IPS-15b (cell line): ENCODE data around the gene MEIOSIN.
A peak's percentile ranks its signal among the peaks of the same experiment; 100 is the strongest.

Experiments
- H3K27me3 ChIP-seq: one replicate; pipeline ENCODE4 v1.6.1; 2013; ENCODE audit warnings: low read length; ENCODE audit not compliant: control insufficient read depth, insufficient read depth
- H3K36me3 ChIP-seq: one replicate; pipeline ENCODE4 v1.6.1; 2013; ENCODE audit warnings: low read length; ENCODE audit not compliant: control insufficient read depth, insufficient read depth
- H3K4me1 ChIP-seq: one replicate; pipeline ENCODE4 v1.6.1; 2013; ENCODE audit warnings: mild to moderate bottlenecking, low read length; ENCODE audit not compliant: control insufficient read depth, insufficient read depth
- H3K4me3 ChIP-seq: one replicate; pipeline ENCODE4 v1.5.1; 2013; ENCODE audit warnings: low read depth, low read length
- H3K9ac ChIP-seq: one replicate; pipeline ENCODE4 v1.6.1; 2013; ENCODE audit warnings: low read depth, mild to moderate bottlenecking, low read length
- H3K9me3 ChIP-seq: one replicate; pipeline ENCODE4 v1.6.1; 2013; ENCODE audit warnings: mild to moderate bottlenecking, low read length; ENCODE audit not compliant: control insufficient read depth, insufficient read depth

MEIOSIN gene

GRCh38 chr19:45758921-45759320 is 25.7 kb downstream of the MEIOSIN start:
- H3K9ac ChIP-seq = no peak overlapping the region
- no peak overlapping the region for H3K4me3 ChIP-seq
- H3K27me3 ChIP-seq = no peaks in the 10 kb centered on the region
- H3K4me1 ChIP-seq = no peaks in the 10 kb centered on the region
- no peaks in the 10 kb centered on the region for H3K36me3 ChIP-seq
- H3K9me3 ChIP-seq = no peaks in the 10 kb centered on the region

DNA sequence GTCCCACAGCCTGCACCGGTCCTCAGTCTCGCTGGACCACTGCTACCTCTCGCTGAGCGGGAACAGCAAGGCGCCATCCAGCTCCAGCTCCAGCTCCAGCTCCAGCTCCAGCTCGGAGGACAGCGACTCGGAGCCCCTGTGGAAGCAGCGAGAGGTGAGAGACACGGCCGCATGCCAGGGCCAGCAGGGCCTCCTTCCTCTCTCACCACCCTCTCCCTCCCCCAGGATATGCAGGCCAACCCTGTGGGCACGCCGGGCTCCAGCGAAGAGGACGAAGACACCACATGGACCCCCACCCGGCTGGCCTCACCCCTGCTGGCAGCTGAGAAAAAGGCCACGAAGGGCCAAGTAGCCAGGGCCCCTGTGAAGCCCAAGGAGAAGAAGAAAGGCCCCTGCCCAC is 28.5 kb downstream of the MEIOSIN start:
- H3K4me1 ChIP-seq = peaks cover 8% of the 10 kb centered on the region
- H3K36me3 ChIP-seq = peaks cover 3% of the 10 kb centered on the region
- H3K9me3 ChIP-seq = no peaks in the 10 kb centered on the region
- no peaks in the 10 kb centered on the region for H3K27me3 ChIP-seq
- H3K4me3 ChIP-seq = no peak overlapping the region
- no peak overlapping the region for H3K9ac ChIP-seq

DNA sequence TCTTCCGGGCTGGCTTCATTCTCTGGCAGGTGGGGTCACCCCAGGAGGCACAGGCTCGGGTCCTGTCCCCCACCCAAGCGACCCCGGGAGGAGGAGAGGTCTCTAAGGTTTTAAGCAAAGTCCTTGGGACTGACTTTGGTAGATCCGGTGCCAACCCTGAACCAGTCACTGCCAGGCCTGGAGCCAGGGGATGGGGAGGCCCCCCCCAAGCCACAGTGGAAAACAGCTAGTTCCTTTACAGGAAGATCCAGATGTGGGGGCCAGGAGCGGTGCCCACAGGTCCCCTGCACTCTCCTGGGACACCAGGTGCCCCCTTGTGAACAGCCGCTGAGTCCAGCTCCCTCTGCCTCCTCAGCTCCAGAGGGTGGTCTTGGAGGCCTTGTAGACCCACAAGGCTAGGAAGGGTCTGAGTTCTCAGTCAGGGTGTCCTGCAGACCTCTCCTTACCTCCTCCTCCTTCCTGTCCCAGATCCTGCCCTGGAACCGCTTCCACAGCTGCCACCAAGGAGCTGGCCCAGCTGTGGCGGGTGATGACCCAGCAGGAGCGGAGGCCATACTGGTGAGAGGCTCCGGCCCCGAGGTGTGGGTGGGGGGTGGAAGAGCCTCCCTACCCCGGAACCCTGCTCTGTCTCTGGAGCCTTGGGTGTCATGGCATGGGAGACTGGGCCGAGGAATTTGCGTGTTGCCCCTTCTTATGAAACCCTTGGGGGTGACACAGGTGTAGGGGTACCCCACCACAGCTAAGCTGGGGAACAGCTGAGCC is 29.8 kb downstream of the MEIOSIN start:
- Histone ChIP-seq H3K36me3 (peaks cover 3% of the 10 kb centered on the region), H3K4me3 (no peak overlapping the region), H3K9me3 (no peaks in the 10 kb centered on the region), H3K27me3 (no peaks in the 10 kb centered on the region), H3K9ac (peak overlapping the region; percentile 54), H3K4me1 (peaks cover 8% of the 10 kb centered on the region)

- no peak overlapping the region for H3K4me3 ChIP-seq
- H3K4me1 ChIP-seq = peaks cover 8% of the 10 kb centered on the region
- no peaks in the 10 kb centered on the region for H3K9me3 ChIP-seq
- H3K9ac ChIP-seq = peak overlapping the region; percentile 54
- H3K27me3 ChIP-seq = no peaks in the 10 kb centered on the region
- H3K36me3 ChIP-seq = peaks cover 3% of the 10 kb centered on the region
These were observed 30.6 kb downstream of the MEIOSIN start for GRCh38 chr19:45763691-45764294.

GRCh38 chr19:45764475-45764874 is 31.2 kb downstream of the MEIOSIN start:
- peaks cover 8% of the 10 kb centered on the region for H3K4me1 ChIP-seq
- no peak overlapping the region for H3K4me3 ChIP-seq
- H3K9ac ChIP-seq = no peak overlapping the region

GRCh38 chr19:45764945-45765701 is 31.9 kb downstream of the MEIOSIN start:
- Histone ChIP-seq H3K9ac (no peak overlapping the region), H3K9me3 (no peaks in the 10 kb centered on the region), H3K36me3 (peaks cover 3% of the 10 kb centered on the region), H3K4me3 (no peak overlapping the region), H3K27me3 (no peaks in the 10 kb centered on the region), H3K4me1 (peaks cover 8% of the 10 kb centered on the region)

More at GRCh38 chr19:45764475-45764874, 31.2 kb downstream of the MEIOSIN start:
- H3K9me3 ChIP-seq = no peaks in the 10 kb centered on the region
- H3K36me3 ChIP-seq = peaks cover 3% of the 10 kb centered on the region
- no peaks in the 10 kb centered on the region for H3K27me3 ChIP-seq

DNA sequence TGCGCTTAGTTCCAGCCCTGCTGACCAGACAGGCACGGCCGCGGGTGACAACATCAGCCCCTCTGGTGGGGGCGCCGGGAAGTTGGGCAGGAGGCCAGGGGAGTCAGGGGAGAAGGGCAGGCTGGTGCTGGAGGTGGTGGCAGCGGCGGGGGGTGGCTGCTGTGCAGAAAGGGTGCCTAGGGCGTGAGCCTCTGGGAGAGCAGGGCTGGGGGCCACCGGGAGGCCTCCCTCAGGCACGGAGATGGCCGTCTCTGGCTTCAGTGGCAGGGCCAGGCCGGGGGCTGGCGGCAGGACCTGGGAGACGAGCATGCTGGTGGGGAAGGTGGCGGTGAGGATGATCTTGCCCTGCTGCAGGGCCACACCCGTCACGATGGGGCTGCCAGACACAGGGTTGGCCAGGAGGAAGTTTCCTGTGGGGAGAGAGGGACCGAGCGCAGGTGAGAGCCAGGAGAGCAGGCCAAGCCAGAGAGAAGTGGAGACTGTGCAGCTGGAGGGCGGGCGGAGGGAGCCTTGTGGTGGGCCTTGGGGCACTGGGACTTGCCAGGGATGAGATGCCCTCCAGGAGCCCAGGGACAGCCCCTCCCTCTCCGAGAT is 32.6 kb downstream of the MEIOSIN start:
- Histone ChIP-seq H3K4me3 (no peak overlapping the region), H3K9me3 (no peaks in the 10 kb centered on the region), H3K36me3 (peaks cover 3% of the 10 kb centered on the region), H3K9ac (no peak overlapping the region), H3K4me1 (peaks cover 8% of the 10 kb centered on the region), H3K27me3 (no peaks in the 10 kb centered on the region)

GRCh38 chr19:45766296-45766868 is 33.1 kb downstream of the MEIOSIN start:
- Histone ChIP-seq H3K9ac (peak overlapping the region; percentile 12), H3K9me3 (no peaks in the 10 kb centered on the region), H3K4me3 (peak overlapping the region; percentile 87), H3K27me3 (no peaks in the 10 kb centered on the region), H3K36me3 (peaks cover 3% of the 10 kb centered on the region), H3K4me1 (peaks cover 8% of the 10 kb centered on the region)

- no peaks in the 10 kb centered on the region for H3K9me3 ChIP-seq
- peaks cover 8% of the 10 kb centered on the region for H3K4me1 ChIP-seq
- peaks cover 3% of the 10 kb centered on the region for H3K36me3 ChIP-seq
- no peaks in the 10 kb centered on the region for H3K27me3 ChIP-seq
- peak overlapping the region; percentile 87 for H3K4me3 ChIP-seq
- H3K9ac ChIP-seq = peak overlapping the region; percentile 12
These were observed 33.7 kb downstream of the MEIOSIN start for GRCh38 chr19:45766869-45767346.

DNA sequence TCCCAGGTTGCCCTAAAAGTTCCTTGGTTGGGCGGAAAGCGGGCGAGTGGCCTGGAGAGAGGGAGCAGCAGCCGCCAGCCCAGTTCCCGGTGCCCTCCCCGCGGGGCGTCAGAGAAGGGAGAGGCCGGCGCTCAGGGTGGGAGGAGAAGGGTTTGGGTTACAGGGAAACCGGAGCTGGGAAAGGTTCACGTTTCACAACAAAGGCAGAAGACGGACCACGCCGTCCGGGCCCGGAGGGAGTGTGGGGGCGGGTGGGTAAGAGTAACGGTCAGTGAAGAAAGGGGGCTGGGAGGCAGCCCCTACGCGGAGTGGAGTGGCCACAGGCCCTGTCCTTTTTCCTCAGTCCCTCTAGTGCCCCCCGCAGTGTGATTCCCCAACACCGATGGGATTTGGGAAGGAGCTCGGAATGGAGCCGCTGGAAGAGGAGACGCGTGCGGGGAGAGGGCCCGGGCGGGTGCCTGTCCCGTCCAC is 34.2 kb downstream of the MEIOSIN start:
- Histone ChIP-seq H3K9ac (peak overlapping the region; percentile 85), H3K4me3 (peak overlapping the region; percentile 87)

More for the DNA sequence above, 34.2 kb downstream of the MEIOSIN start:
- Histone ChIP-seq H3K9me3 (no peaks in the 10 kb centered on the region), H3K36me3 (peaks cover 3% of the 10 kb centered on the region), H3K27me3 (no peaks in the 10 kb centered on the region), H3K4me1 (peaks cover 8% of the 10 kb centered on the region)
